HepG2 (cell line): ENCODE data around the gene SIGLEC8. TPM values are rescaled to one million over a fixed set of nuclear protein-coding genes. Genes with fewer than 3 reads are reported as not detected.

ENCODE experiments used
- BCLAF1 ChIP-seq: fragments of 450-650 bp; IDR thresholded peaks from 2 replicates; pipeline ENCODE4 v1.6.1; 2017; ENCODE audit warnings: mild to moderate bottlenecking
- CENPT ChIP-seq: sonication (generic); formaldehyde crosslinking; IDR thresholded peaks from 2 replicates; pipeline ENCODE4 v1.8.0; 2022; ENCODE audit warnings: low read depth, mild to moderate bottlenecking, moderate library complexity, missing genetic modification reagents
- CENPX ChIP-seq: sonication (generic); formaldehyde crosslinking; IDR thresholded peaks from 2 replicates; pipeline ENCODE4 v1.9.0; 2021; ENCODE audit warnings: mild to moderate bottlenecking, missing genetic modification reagents, moderate library complexity
- CTCF ChIP-seq: sonication (generic); formaldehyde crosslinking; IDR thresholded peaks from 2 replicates; pipeline ENCODE4 v1.5.0; 2020; ENCODE audit warnings: mild to moderate bottlenecking, missing genetic modification reagents, moderate library complexity
- DNMT3B ChIP-seq: conservative IDR thresholded peaks from 2 replicates; pipeline ENCODE4 v1.6.1; 2016; ENCODE audit warnings: missing biosample characterization, control low read depth
- FOXJ3 ChIP-seq: sonication (generic); formaldehyde crosslinking; IDR thresholded peaks from 2 replicates; pipeline ENCODE4 v1.4.0; 2020; ENCODE audit warnings: missing genetic modification reagents, mild to moderate bottlenecking, borderline replicate concordance
- GFI1 ChIP-seq: sonication (generic); formaldehyde crosslinking; IDR thresholded peaks from 2 replicates; pipeline ENCODE4 v1.5.0; 2020; ENCODE audit warnings: missing genetic modification reagents, mild to moderate bottlenecking, borderline replicate concordance
- HOXA5 ChIP-seq: sonication (generic); formaldehyde crosslinking; IDR thresholded peaks from 2 replicates; pipeline ENCODE4 v1.4.0; 2020; ENCODE audit warnings: missing genetic modification reagents
- JARID2 ChIP-seq: sonication (generic); formaldehyde crosslinking; IDR thresholded peaks from 2 replicates; pipeline ENCODE4 v1.8.1; 2023; ENCODE audit warnings: missing genetic modification reagents, inconsistent platforms; ENCODE audit not compliant: insufficient replicate concordance
- MIER2 ChIP-seq: IDR thresholded peaks from 2 replicates; pipeline ENCODE4 v1.6.1; 2016; ENCODE audit warnings: missing biosample characterization, missing genetic modification reagents
- MLLT10 ChIP-seq: sonication (generic); formaldehyde crosslinking; IDR thresholded peaks from 2 replicates; pipeline ENCODE4 v1.4.0; 2020; ENCODE audit warnings: missing genetic modification reagents
- NR2F1 ChIP-seq, 2 experiments: fragments of 450-650 bp in 1 of 2; formaldehyde crosslinking in 1 of 2; IDR thresholded peaks; 2 replicates each; pipeline versions ENCODE4 v1.5.0 to v1.6.1; 2016 to 2020; ENCODE audit warnings: mild to moderate bottlenecking in 1 of 2, missing compliant biosample characterization in 1 of 2, missing genetic modification reagents in 1 of 2, moderate library complexity in 1 of 2
- REXO4 ChIP-seq: sonication (generic); formaldehyde crosslinking; IDR thresholded peaks from 2 replicates; pipeline ENCODE4 v1.8.0; 2022; ENCODE audit warnings: missing genetic modification reagents, mild to moderate bottlenecking, borderline replicate concordance
- TBX2 ChIP-seq: sonication (generic); formaldehyde crosslinking; IDR thresholded peaks from 2 replicates; pipeline ENCODE4 v1.5.0; 2020; ENCODE audit warnings: missing genetic modification reagents, mild to moderate bottlenecking, borderline replicate concordance
- THAP7 ChIP-seq: sonication (generic); formaldehyde crosslinking; IDR thresholded peaks from 2 replicates; pipeline ENCODE4 v1.8.1; 2023; ENCODE audit warnings: mild to moderate bottlenecking, missing genetic modification reagents
- ZBTB34 ChIP-seq: sonication (generic); formaldehyde crosslinking; IDR thresholded peaks from 2 replicates; pipeline ENCODE4 v1.8.0; 2022; ENCODE audit warnings: mild to moderate bottlenecking, missing genetic modification reagents
- ZNF160 ChIP-seq: sonication (generic); formaldehyde crosslinking; IDR thresholded peaks from 2 replicates; pipeline ENCODE4 v1.8.0; 2022; ENCODE audit warnings: mild to moderate bottlenecking, inconsistent platforms, missing genetic modification reagents
- ZNF264 ChIP-seq: sonication (generic); formaldehyde crosslinking; IDR thresholded peaks from 2 replicates; pipeline ENCODE4 v1.4.0; 2020; ENCODE audit warnings: missing genetic modification reagents
- ZNF556 ChIP-seq: sonication (generic); formaldehyde crosslinking; IDR thresholded peaks from 2 replicates; pipeline ENCODE4 v1.4.0; 2020; ENCODE audit warnings: mild to moderate bottlenecking, missing genetic modification reagents, borderline replicate concordance
- ZNF616 ChIP-seq: sonication (generic); formaldehyde crosslinking; IDR thresholded peaks from 2 replicates; pipeline ENCODE4 v1.5.0; 2020; ENCODE audit warnings: low read depth, mild to moderate bottlenecking, missing genetic modification reagents
- ZNF878 ChIP-seq: sonication (generic); formaldehyde crosslinking; IDR thresholded peaks from 2 replicates; pipeline ENCODE4 v1.8.1; 2023; ENCODE audit warnings: mild to moderate bottlenecking, missing genetic modification reagents, moderate library complexity
- ZNF891 ChIP-seq: sonication (generic); formaldehyde crosslinking; IDR thresholded peaks from 2 replicates; pipeline ENCODE4 v1.5.0; 2020; ENCODE audit warnings: mild to moderate bottlenecking, missing genetic modification reagents
- polyA plus RNA-seq, 8 experiments: library from polyadenylated mRNA; depleted of rRNA in 3 of 8; stranded (reverse) in 7 of 8; unstranded in 1 of 8; fragments of >200 nt; fragmentation: Illumina TruSeq in 4 of 8; extraction: Trizol in 4 of 8; gene quantifications; 2 replicates each; pipeline versions ENCODE4 v1.2.1 to v1.2.3, GENCODE V29; 2011 to 2016; ENCODE audit warnings: low read depth in 4 of 8, missing spikeins in 1 of 8, mixed read lengths in 1 of 8; ENCODE audit not compliant: insufficient read depth in 1 of 8
- total RNA-seq, 5 experiments: library from RNA; depleted of rRNA; stranded (reverse); fragments of >200 nt; fragmentation: Illumina TruSeq; extraction: Trizol; gene quantifications; 2 replicates each; pipeline ENCODE4 v1.2.3, GENCODE V29; 2016; ENCODE audit warnings: low read depth in 1 of 5
- TF ChIP-seq, protein P1 (sequence below): sonication (generic); formaldehyde crosslinking; IDR thresholded peaks from 2 replicates; pipeline ENCODE4 v1.4.0; 2020; ENCODE audit warnings: missing genetic modification reagents

The SIGLEC8 gene
- total and polyA plus RNA-seq, 2 of the 13 experiments (the other 11 are each of a cell fraction or from before 2014, with no cell fraction given) = not detected

- TF ChIP-seq ZNF878 (CRISPR knock-in tag) = peak; percentile 95; the same call in 1 of the 2 replicates
- peak; percentile 96 for TF ChIP-seq ZNF616 (CRISPR knock-in tag)
- TF ChIP-seq ZNF160 (CRISPR knock-in tag) = peak; percentile 97
- peak; percentile 62; the same call in 1 of the 2 replicates for TF ChIP-seq REXO4
- TF ChIP-seq, protein P1, sequence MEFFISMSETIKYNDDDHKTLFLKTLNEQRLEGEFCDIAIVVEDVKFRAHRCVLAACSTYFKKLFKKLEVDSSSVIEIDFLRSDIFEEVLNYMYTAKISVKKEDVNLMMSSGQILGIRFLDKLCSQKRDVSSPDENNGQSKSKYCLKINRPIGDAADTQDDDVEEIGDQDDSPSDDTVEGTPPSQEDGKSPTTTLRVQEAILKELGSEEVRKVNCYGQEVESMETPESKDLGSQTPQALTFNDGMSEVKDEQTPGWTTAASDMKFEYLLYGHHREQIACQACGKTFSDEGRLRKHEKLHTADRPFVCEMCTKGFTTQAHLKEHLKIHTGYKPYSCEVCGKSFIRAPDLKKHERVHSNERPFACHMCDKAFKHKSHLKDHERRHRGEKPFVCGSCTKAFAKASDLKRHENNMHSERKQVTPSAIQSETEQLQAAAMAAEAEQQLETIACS (CRISPR knock-in tag) = peak; percentile 50; the same call in 1 of the 2 replicates
- no peak for TF ChIP-seq FOXJ3 (CRISPR knock-in tag)
- no peak; the same call in 1 of the 2 replicates for TF ChIP-seq THAP7 (CRISPR knock-in tag)
- TF ChIP-seq TBX2 (CRISPR knock-in tag) = peak; percentile 88
- TF ChIP-seq JARID2 (CRISPR knock-in tag) = peak; percentile 99
- TF ChIP-seq DNMT3B (CRISPR knock-in tag) = peak; percentile 99
- 0 out of 2 replicates have a peak, but pooled peaks have one; percentile 57 for TF ChIP-seq CENPX (CRISPR knock-in tag)
- TF ChIP-seq MLLT10 (CRISPR knock-in tag) = no peak
- peak; percentile 82; the same call in 1 of the 2 replicates for TF ChIP-seq CENPT (CRISPR knock-in tag)
- peak; percentile 58; the same call in 1 of the 2 replicates for TF ChIP-seq GFI1 (CRISPR knock-in tag)
- peak; percentile 77; the same call in 1 of the 2 replicates for TF ChIP-seq ZNF556 (CRISPR knock-in tag)
- peak; percentile 100 for TF ChIP-seq MIER2 (CRISPR knock-in tag)
- TF ChIP-seq BCLAF1 = no peak
- peak in 1 of 2 experiments; percentile 16; a peak in 1 of 4 replicates for TF ChIP-seq NR2F1 (CRISPR knock-in tag; IDR thresholded peaks at IDR 0.05)
- peak; percentile 98 for TF ChIP-seq ZNF891 (CRISPR knock-in tag)
- peak; percentile 97 for TF ChIP-seq ZNF264 (CRISPR knock-in tag)
- no peak for TF ChIP-seq ZBTB34
- peak; percentile 96 for TF ChIP-seq CTCF (CRISPR knock-in tag)
- TF ChIP-seq HOXA5 (CRISPR knock-in tag) = peak; percentile 99
Measured at GRCh38 chr19:51422053-51422448, 36.2 kb downstream of the SIGLEC8 start (continued).
